GM12875 (cell line): Measurements from ENCODE around the gene GRIN2B.
A peak's percentile ranks its signal among the peaks of the same experiment; 100 is the strongest.

Source experiments
- H3K4me3 ChIP-seq: one replicate; pipeline ENCODE4 v1.5.1; 2011; ENCODE audit warnings: low read depth, low read length, control low read depth
- CTCF ChIP-seq: IDR thresholded peaks from 2 replicates; pipeline ENCODE4 v1.5.1; 2011; ENCODE audit warnings: low read depth, mild to moderate bottlenecking, control low read depth, inconsistent platforms, low read length, moderate library complexity, borderline replicate concordance; ENCODE audit not compliant: insufficient read depth

GRIN2B gene

GRCh38 chr12:13992106-13992505, 10.7 kb upstream of the GRIN2B start:
- no peak for TF ChIP-seq CTCF

GRCh38 chr12:13986031-13986430, 4.6 kb upstream of the GRIN2B start:
- TF ChIP-seq CTCF = no peak

More at GRCh38 chr12:13992106-13992505, 10.7 kb upstream of the GRIN2B start:
- H3K4me3 ChIP-seq = no peak overlapping the region

GRCh38 chr12:13981990-13982389, 588 bp upstream of the GRIN2B start:
- no peak overlapping the region for H3K4me3 ChIP-seq
- peak; percentile 33 for TF ChIP-seq CTCF

More at GRCh38 chr12:13986031-13986430, 4.6 kb upstream of the GRIN2B start:
- H3K4me3 ChIP-seq = no peak overlapping the region

GRCh38 chr12:13980538-13981295, 685 bp downstream of the GRIN2B start:
- no peak for TF ChIP-seq CTCF
- no peak overlapping the region for H3K4me3 ChIP-seq

- H3K4me3 ChIP-seq = no peak overlapping the region
- no peak for TF ChIP-seq CTCF
Measured at GRCh38 chr12:13979772-13980378, 1.5 kb downstream of the GRIN2B start.

GRCh38 chr12:13978876-13979275, 2.5 kb downstream of the GRIN2B start:
- H3K4me3 ChIP-seq = no peak overlapping the region
- TF ChIP-seq CTCF = no peak

- TF ChIP-seq CTCF = peak; percentile 30; the same call in 1 of the 2 replicates
- H3K4me3 ChIP-seq = no peak overlapping the region
Measured at GRCh38 chr12:13976880-13977279, 4.5 kb downstream of the GRIN2B start.
